Stimulated activated naive CD8-positive, alpha-beta T cell treated with anti-CD3 and anti-CD28 coated beads, Interleukin-15, Interleukin-2, amounts not matched to agents 100 ng/mL and 50 ng/mL, for 24 hours (primary cell): ENCODE data around the gene TCP1.
A peak's percentile ranks its signal among the peaks of the same experiment; 100 is the strongest.
"Not testable (repeated sequence)": the region's sequence is repeated elsewhere in the genome, so short reads cannot be mapped to it uniquely, and the experiment has no call there.

Experiments
- H3K27ac Mint-ChIP-seq: one replicate; pipeline ENCODE4 v1.8.0; 2021; ENCODE audit warnings: mild to moderate bottlenecking, mixed read lengths
- H3K27me3 Mint-ChIP-seq: one replicate; pipeline ENCODE4 v1.8.0; 2021; ENCODE audit warnings: mixed read lengths
- H3K36me3 Mint-ChIP-seq: one replicate; pipeline ENCODE4 v1.8.0; 2021; ENCODE audit warnings: low read depth, mixed read lengths
- H3K4me1 Mint-ChIP-seq: one replicate; pipeline ENCODE4 v1.8.0; 2021; ENCODE audit warnings: low read depth, mixed read lengths
- H3K4me3 Mint-ChIP-seq: one replicate; pipeline ENCODE4 v1.8.0; 2021; ENCODE audit warnings: mild to moderate bottlenecking, mixed read lengths
- H3K9me3 Mint-ChIP-seq: one replicate; pipeline ENCODE4 v1.8.0; 2021; ENCODE audit warnings: mixed read lengths

The TCP1 gene

GRCh38 chr6:159746759-159747158 lies 42.6 kb downstream of the TCP1 start:
- Mint-ChIP-seq H3K9me3 (no peaks in the 10 kb centered on the region), H3K27me3 (no peaks in the 10 kb centered on the region), H3K4me1 (no peaks in the 10 kb centered on the region), H3K36me3 (peaks cover 92% of the 10 kb centered on the region), H3K27ac (no peak overlapping the region), H3K4me3 (no peak overlapping the region)

DNA sequence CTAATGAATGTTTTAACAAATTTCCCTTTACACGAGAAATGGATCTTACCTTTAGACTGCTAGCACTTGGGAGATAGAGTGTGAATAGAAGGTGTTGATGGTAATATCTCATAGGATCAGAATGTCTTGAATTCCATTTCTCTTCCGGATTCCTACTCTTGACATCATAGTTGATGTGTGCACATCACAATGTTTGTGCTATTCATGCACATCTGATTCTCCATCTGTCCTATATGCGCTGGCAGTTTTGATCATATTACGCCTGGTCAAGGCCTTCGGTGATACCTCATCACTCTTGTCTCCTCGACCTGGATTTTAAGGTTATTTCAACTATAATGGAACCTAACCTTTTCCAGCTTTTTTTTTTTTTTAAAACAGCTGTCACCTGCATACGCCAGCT lies 44.3 kb downstream of the TCP1 start:
- H3K4me3 Mint-ChIP-seq: no peak overlapping the region
- no peaks in the 10 kb centered on the region for H3K27me3 Mint-ChIP-seq
- peaks cover 4% of the 10 kb centered on the region for H3K4me1 Mint-ChIP-seq
- peak overlapping the region; percentile 63 for H3K27ac Mint-ChIP-seq
- H3K36me3 Mint-ChIP-seq: peaks cover 91% of the 10 kb centered on the region
- no peaks in the 10 kb centered on the region for H3K9me3 Mint-ChIP-seq

GRCh38 chr6:159742165-159742564 lies 47.2 kb downstream of the TCP1 start:
- Mint-ChIP-seq H3K4me1 (peaks cover 11% of the 10 kb centered on the region), H3K4me3 (no peak overlapping the region), H3K36me3 (peaks cover 86% of the 10 kb centered on the region), H3K27me3 (no peaks in the 10 kb centered on the region), H3K9me3 (no peaks in the 10 kb centered on the region), H3K27ac (peak overlapping the region; percentile 17)

GRCh38 chr6:159739341-159739740 lies 50.1 kb downstream of the TCP1 start:
- peaks cover 65% of the 10 kb centered on the region for H3K36me3 Mint-ChIP-seq
- no peak overlapping the region for H3K4me3 Mint-ChIP-seq
- peaks cover 28% of the 10 kb centered on the region for H3K4me1 Mint-ChIP-seq
- H3K27me3 Mint-ChIP-seq: no peaks in the 10 kb centered on the region
- no peaks in the 10 kb centered on the region for H3K9me3 Mint-ChIP-seq
- H3K27ac Mint-ChIP-seq: no peak overlapping the region

DNA sequence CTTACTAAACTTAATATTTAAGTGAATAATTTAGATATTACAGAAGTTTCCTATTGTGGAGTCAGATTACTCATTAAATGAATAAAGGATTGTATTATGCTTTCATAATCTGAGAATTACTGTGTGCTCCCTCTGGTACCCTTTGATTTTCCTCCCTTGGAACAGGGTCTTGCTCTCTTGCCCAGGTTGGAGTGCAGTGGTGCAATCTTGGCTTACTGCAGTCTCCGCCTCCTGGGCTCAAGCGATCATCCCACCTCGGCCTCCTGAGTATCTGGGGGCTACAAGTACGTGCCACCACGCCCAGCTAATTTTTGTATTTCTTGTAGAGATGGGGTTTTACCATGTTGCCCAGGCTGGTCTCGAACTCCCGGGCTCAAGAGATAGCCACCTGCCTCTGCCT lies 52.5 kb downstream of the TCP1 start:
- Mint-ChIP-seq H3K27me3 (no peaks in the 10 kb centered on the region), H3K27ac (peak overlapping the region; percentile 45), H3K4me3 (no peak overlapping the region), H3K36me3 (peaks cover 49% of the 10 kb centered on the region), H3K4me1 (peaks cover 52% of the 10 kb centered on the region), H3K9me3 (no peaks in the 10 kb centered on the region)

DNA sequence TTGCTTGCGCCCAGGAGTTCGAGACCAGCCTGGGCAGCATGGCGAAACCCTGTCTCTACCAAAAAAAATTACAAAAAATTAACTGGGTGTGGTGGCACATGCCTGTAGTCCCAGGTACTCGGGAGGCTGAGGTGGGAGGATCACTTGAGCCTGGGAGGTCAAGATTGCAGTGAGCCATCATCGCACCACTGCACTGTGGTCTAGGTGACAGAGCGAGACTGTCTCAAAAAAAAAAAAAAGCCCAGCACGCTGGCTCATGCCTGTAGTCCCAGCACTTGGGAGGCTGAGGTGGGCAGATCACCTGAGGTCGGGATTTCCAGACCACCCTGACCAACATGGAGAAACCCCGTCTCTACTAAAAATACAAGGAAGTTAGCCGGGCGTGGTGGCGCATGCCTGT lies 56.0 kb downstream of the TCP1 start:
- H3K27me3 Mint-ChIP-seq, H3K4me3 Mint-ChIP-seq, H3K9me3 Mint-ChIP-seq: not testable (repeated sequence)
- Mint-ChIP-seq H3K4me1 (peaks cover 83% of the 10 kb centered on the region), H3K36me3 (peaks cover 51% of the 10 kb centered on the region), H3K27ac (peak overlapping the region; percentile 31)

GRCh38 chr6:159732550-159732949 lies 56.9 kb downstream of the TCP1 start:
- not testable (repeated sequence) for H3K4me3 Mint-ChIP-seq, H3K9me3 Mint-ChIP-seq, H3K27me3 Mint-ChIP-seq
- H3K27ac Mint-ChIP-seq: peak overlapping the region; percentile 38
- peaks cover 76% of the 10 kb centered on the region for H3K4me1 Mint-ChIP-seq
- peaks cover 49% of the 10 kb centered on the region for H3K36me3 Mint-ChIP-seq

DNA sequence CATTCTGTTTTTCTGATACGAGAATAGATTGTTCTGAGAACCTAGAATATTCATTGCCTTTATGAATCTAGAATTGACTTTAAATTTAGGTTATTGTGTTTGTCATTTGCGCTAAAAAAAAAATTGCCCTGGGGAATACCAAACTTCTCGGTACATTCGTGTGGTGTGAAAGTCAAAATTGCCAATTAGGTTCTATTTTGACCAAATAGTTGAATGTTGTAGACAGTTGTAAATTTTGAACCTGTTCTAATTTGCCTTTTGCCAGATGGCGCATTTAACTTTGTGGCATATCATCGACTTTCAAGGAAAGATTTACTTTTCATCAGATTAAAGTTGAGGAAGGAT lies 59.1 kb downstream of the TCP1 start:
- Mint-ChIP-seq H3K4me3 (peak overlapping the region; percentile 93), H3K36me3 (peaks cover 52% of the 10 kb centered on the region), H3K4me1 (peaks cover 78% of the 10 kb centered on the region)

GRCh38 chr6:159729598-159730331 lies 59.6 kb downstream of the TCP1 start:
- no peaks in the 10 kb centered on the region for H3K27me3 Mint-ChIP-seq
- H3K36me3 Mint-ChIP-seq: peaks cover 52% of the 10 kb centered on the region
- H3K9me3 Mint-ChIP-seq: no peaks in the 10 kb centered on the region
- H3K4me1 Mint-ChIP-seq: peaks cover 73% of the 10 kb centered on the region
- H3K4me3 Mint-ChIP-seq: peak overlapping the region; percentile 93
- H3K27ac Mint-ChIP-seq: peak overlapping the region; percentile 81

More for the DNA sequence above, 59.1 kb downstream of the TCP1 start:
- no peaks in the 10 kb centered on the region for H3K9me3 Mint-ChIP-seq
- H3K27ac Mint-ChIP-seq: peak overlapping the region; percentile 61
- no peaks in the 10 kb centered on the region for H3K27me3 Mint-ChIP-seq

DNA sequence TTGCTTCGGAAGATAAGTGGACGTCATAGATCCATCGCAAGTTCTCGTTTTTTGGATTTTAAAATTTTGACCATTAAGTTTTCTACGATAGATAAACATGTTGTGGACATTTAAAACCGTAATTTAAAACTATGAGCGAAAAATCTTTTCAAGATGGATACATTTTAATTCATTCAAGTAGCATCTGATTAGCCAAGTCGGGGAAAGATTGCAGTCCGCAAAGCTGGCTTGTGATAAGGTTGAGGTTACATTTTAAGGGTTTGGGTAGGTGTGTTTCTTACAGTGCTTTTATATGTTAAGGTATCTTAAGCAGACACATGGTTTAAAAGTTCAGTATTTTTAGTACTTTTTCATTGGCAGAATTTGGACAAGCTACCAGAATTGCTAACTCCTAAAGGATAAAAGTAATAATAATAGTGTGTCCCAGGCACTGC lies 60.9 kb downstream of the TCP1 start:
- peaks cover 69% of the 10 kb centered on the region for H3K4me1 Mint-ChIP-seq
- H3K27ac Mint-ChIP-seq: peak overlapping the region; percentile 93
- H3K4me3 Mint-ChIP-seq: peak overlapping the region; percentile 93
- peaks cover 58% of the 10 kb centered on the region for H3K36me3 Mint-ChIP-seq
- H3K9me3 Mint-ChIP-seq: no peaks in the 10 kb centered on the region
- H3K27me3 Mint-ChIP-seq: no peaks in the 10 kb centered on the region
